Measurements from ENCODE around the gene CAPN2.
"Not testable (repeated sequence)": the region's sequence is repeated elsewhere in the genome, so short reads cannot be mapped to it uniquely, and the experiment has no call there.

Gene CAPN2

GRCh38 chr1:223793716-223794115 is 81.4 kb downstream of the CAPN2 start:
- no peak for DNase-seq

DNA sequence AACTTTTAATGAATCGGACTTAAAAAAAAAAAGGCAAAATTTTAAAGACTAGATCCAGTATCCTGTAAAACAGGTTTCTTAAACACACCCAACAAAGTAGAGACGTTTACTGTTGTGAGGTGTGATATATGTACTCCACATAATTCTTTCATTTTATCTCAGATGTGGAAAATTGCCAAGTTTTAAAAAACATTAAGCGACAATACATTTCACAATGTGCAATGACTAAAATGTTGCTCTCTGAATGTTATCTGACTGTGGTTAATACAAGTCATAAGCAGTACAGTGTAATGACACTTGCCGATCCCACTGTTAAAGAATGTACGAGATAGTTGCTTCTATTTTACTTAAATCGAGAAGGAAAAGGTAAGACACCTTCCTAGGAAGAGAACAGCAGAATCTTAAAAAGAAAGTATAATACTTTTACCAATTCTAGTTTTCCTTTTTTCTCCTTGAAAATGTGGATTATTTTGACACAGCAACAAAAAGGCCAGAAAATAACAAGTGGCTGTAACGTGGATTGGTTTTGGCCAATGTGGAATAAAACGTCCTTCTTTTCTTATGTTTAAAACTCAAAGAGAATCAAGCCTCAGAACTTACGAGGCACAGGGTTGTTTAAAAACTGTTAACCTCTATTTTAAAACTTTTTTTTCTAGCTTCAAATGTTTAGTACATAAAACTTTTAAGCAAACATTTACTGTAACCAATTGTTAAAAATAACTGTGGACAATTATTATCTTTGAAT is 82.0 kb downstream of the CAPN2 start:
- no peak for DNase-seq

GRCh38 chr1:223796210-223796609 is 83.9 kb downstream of the CAPN2 start:
- no peak for DNase-seq

- no peak for DNase-seq
Observed at GRCh38 chr1:223802032-223802431, 89.7 kb downstream of the CAPN2 start.

GRCh38 chr1:223802602-223803001 is 90.3 kb downstream of the CAPN2 start:
- DNase-seq, result no peak

DNA sequence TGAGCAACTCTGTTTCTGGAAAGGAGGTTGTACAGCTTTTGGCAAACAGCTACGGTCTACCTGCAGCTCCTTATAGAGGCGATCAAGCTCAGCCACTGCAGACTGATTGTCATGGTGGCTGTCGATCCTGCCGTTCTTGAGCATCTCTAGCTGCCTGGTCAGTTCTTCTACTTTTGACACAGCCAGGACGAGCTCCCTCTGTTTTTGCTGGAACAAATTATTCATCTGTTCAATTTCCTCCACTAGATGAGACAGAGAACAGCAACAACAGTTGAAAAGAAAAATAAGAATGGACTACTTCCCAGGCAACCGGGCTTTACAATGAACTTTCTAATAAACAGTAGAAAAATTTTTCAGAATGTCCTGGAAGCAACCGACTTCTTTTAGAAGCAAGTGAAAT is 90.9 kb downstream of the CAPN2 start:
- no peak for DNase-seq

DNA sequence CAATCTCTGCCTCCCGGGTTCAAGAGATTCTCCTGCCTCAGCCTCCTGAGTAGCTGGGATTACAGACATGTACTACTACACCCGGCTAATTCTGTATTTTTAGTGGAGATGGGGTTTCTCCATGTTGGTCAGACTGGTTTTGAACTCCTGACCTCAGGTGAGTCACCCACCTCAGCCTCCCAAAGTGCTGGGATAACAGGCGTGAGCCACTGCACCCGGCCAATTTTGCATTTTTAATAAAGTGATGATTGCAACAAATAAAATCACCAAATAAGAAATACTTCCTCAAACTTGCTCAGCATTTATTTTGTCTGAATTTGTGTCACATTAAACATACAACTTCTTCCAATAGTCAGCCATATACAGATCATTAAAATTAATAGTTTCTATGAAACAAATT is 97.6 kb downstream of the CAPN2 start:
- not testable (repeated sequence) for DNase-seq

DNA sequence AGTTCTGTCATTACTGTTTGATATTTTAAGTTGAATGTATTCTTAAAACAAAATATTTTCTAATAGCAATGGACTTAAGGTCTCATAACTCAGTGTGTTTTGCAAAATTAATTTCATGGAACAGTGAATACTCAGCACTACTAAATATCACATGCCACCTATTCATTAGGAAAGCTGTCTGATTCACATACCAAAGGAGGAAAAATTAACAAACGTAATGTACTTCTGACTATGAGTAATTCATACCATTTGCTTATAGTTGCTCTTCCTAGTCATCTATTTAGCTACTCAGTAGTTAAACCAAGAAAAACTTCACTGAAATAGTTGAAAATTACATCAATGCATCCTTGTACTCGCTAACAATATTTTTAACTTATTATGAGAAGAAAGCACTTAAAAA is 98.2 kb downstream of the CAPN2 start:
- DNase-seq, result no peak

GRCh38 chr1:223811634-223812101 is 99.3 kb downstream of the CAPN2 start:
- no peak for DNase-seq

- no peak for DNase-seq
Observed at GRCh38 chr1:223813645-223814044, 101.3 kb downstream of the CAPN2 start.

GRCh38 chr1:223815020-223815853 is 102.9 kb downstream of the CAPN2 start:
- DNase-seq, result no peak

GRCh38 chr1:223815865-223816264 is 103.5 kb downstream of the CAPN2 start:
- DNase-seq, result no peak

- not testable (repeated sequence) for DNase-seq
Observed at GRCh38 chr1:223817265-223817664, 104.9 kb downstream of the CAPN2 start.

DNA sequence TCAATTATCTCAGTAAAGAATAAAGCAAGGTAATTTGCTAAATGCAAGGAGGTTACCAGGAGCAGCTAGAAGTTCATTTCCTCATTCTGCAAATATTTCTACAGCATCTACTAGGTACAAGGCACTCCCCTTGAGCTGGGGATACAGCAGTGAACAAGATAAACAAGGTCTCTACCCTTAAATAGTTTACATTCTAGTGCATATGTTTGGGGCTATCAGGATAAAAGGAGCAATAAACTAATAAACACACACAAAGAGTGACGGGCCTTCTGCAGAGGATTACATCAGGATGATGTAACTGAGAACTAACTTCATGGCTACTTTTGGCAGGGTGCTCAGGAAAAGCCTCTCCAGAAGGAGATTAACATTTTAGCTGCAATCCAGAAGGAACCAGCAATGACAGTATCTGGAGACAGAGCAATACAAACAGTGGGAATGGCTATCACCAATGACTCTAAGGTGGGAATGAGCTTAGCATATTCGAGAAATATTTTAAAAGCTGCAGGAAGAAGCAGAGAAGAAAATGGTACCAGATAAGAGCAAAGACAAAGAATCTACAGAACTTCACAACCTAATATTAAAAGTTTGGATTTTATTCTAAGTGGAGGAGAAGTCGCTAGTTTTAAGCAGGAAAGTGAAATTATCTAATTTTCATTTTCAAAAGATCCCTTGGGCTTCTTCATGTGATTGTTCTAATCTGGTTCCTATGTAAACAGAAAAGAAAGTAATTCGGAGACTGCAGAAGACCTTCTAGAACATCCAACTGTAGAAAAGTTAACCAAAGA is 107.6 kb downstream of the CAPN2 start:
- DNase-seq, result no peak

DNA sequence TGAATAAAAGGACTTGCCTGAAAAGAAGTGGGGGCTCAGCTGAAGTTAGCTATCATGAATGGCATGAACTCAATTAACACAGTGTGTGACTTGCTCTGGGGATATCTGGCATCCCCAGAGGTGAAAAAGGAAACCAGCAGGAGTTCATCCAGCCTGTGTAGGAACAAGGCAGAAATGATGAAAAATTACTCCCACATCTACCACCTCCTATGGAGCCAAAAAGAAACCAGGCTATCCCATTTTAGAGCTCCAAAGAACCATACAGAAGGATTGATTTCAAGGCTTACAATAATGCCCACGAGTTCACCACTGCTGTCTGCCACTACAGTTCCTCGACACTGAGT is 108.1 kb downstream of the CAPN2 start:
- DNase-seq, result no peak

DNA sequence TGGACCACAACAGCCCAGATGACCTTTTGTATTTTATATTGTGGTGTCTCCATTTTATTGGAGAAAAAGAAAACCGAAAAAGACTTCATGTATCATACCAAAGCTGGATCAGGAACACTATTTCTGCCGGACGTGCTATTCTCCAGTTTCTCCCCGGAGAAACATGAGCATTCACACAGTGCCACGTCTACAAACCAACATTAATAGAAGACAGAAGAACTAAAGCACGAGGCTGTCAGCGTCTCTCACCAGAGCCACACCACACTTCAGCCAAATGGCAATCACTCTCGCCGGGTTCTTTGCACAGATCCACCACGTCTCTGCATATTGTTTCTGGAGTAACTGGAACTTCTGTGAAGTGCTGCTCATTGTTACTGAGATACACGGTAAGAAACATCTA is 108.6 kb downstream of the CAPN2 start:
- no peak for DNase-seq

- DNase-seq, result no peak
Observed at GRCh38 chr1:223824287-223824686, 111.9 kb downstream of the CAPN2 start.

DNA sequence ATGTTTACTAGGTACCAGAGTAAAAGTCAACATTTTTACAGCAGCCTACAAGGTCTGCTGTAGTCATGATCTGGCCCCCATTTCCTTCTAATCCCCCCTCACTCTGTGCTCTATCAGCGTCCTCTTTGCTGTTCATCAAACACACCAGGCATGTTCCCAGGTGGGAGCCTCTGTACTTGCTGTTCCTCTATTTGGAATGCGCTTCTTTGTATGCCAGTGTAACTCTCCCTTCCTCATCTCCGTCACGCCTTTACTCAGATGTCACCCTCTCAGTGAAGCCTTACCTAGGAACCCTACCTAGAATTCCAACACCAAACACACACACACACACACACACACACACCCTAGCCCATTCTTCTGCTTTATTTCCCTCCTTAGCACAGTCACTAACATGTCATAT is 112.4 kb downstream of the CAPN2 start:
- DNase-seq, result no peak

Measured in islet precursor cell (in vitro differentiated cells).